Neuron (in vitro differentiated cells): ENCODE data around the gene SEPTIN12.
"Not testable (repeated sequence)": the region's sequence is repeated elsewhere in the genome, so short reads cannot be mapped to it uniquely, and the experiment has no call there.

Experiments
- H2AFZ ChIP-seq: one replicate; pipeline ENCODE4 v1.6.1; 2013; ENCODE audit warnings: low read depth, mild to moderate bottlenecking, inconsistent platforms, low read length, moderate library complexity
- H3K27me3 ChIP-seq: one replicate; pipeline ENCODE4 v1.6.1; 2013; ENCODE audit warnings: low read length; ENCODE audit not compliant: insufficient read depth
- H3K36me3 ChIP-seq: one replicate; pipeline ENCODE4 v1.6.1; 2013; ENCODE audit warnings: low read length; ENCODE audit not compliant: insufficient read depth
- H3K4me1 ChIP-seq: one replicate; pipeline ENCODE4 v1.6.1; 2013; ENCODE audit warnings: low read length; ENCODE audit not compliant: insufficient read depth
- H3K4me3 ChIP-seq: 2 replicates; pipeline ENCODE4 v1.5.1; 2013; ENCODE audit warnings: mild to moderate bottlenecking, low read length, moderate library complexity
- H3K9me3 ChIP-seq: one replicate; pipeline ENCODE4 v1.6.1; 2013; ENCODE audit warnings: low read length

Gene SEPTIN12

DNA sequence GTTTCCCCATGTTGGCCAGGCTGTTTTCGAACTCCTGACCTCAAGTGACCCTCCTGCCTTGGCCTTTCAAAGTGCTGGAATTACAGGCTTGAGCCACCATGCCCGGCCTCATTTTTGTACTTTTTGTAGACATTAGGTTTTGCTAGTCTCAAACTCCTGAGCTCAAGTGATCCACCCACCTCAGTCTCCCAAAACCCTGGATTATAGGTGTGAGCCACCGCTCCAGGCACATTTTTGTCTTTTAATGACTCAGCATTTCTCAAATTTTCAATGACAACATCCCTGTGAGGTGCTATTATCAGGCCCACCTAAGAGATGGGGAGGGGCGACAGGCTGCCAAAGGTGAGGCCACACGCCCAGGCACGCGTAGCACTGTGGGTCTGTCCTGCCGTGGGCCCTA lies 1.1 kb downstream of the SEPTIN12 start:
- no peaks in the 10 kb centered on the region for H3K36me3 ChIP-seq

GRCh38 chr16:4785758-4786433 lies 2.2 kb downstream of the SEPTIN12 start:
- Histone ChIP-seq H3K36me3 (no peaks in the 10 kb centered on the region), H3K9me3 (no peaks in the 10 kb centered on the region), H3K27me3 (no peaks in the 10 kb centered on the region), H3K4me3 (no peak overlapping the region), H3K4me1 (no peaks in the 10 kb centered on the region), H2AFZ (no peak overlapping the region)

More for the DNA sequence above, 1.1 kb downstream of the SEPTIN12 start:
- Histone ChIP-seq H3K4me3 (no peak overlapping the region), H3K27me3 (no peaks in the 10 kb centered on the region), H3K4me1 (no peaks in the 10 kb centered on the region), H2AFZ (no peak overlapping the region), H3K9me3 (no peaks in the 10 kb centered on the region)

GRCh38 chr16:4784444-4784987 lies 3.6 kb downstream of the SEPTIN12 start:
- not testable (repeated sequence) for H3K9me3 ChIP-seq, H3K4me1 ChIP-seq, H2AFZ ChIP-seq, H3K27me3 ChIP-seq, H3K36me3 ChIP-seq, H3K4me3 ChIP-seq

GRCh38 chr16:4783951-4784336 lies 4.2 kb downstream of the SEPTIN12 start:
- H3K36me3 ChIP-seq: no peaks in the 10 kb centered on the region
- H3K9me3 ChIP-seq: no peaks in the 10 kb centered on the region
- no peaks in the 10 kb centered on the region for H3K4me1 ChIP-seq
- no peak overlapping the region for H3K4me3 ChIP-seq
- H3K27me3 ChIP-seq: no peaks in the 10 kb centered on the region
- H2AFZ ChIP-seq: no peak overlapping the region

DNA sequence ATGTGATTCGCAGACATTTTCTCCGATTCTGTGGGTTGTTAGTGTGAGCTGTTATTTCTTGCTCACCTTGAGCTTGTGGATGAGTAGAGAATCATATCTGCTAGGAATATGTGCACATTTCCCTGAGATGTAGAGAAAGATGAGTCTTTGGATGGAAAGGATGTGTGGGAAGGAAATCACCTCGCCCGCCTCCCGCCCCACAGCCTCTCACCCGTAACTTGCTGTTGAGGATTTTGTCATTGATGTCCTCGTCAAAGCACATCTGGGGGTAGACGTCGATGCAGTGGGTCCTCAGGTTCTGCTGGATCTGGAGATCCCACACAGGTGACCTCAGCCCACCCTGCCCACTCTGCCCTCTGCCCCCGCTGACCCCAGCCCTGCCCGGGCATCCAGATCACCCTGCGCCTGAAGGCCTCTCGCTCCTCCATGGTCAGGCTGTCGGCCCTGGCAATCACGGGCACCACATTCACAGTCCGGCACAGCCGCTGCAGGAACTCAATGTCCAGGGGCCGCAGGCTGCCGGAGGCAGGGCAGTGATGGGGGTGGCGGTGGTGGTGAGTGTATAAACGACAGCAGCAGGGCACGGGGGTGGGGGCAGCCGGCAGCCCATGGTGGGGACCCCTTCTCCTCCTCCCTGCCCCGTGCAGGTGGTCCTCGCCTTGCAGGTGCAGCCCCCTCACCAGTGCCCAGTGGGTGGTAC lies 4.7 kb downstream of the SEPTIN12 start:
- Histone ChIP-seq H3K4me1 (no peaks in the 10 kb centered on the region), H3K36me3 (no peaks in the 10 kb centered on the region)

GRCh38 chr16:4780235-4780634 lies 7.9 kb downstream of the SEPTIN12 start:
- Histone ChIP-seq H3K4me3 (no peak overlapping the region), H2AFZ (no peak overlapping the region), H3K4me1 (no peaks in the 10 kb centered on the region), H3K27me3 (no peaks in the 10 kb centered on the region), H3K36me3 (no peaks in the 10 kb centered on the region), H3K9me3 (peaks cover 1% of the 10 kb centered on the region)

More for the DNA sequence above, 4.7 kb downstream of the SEPTIN12 start:
- Histone ChIP-seq H3K4me3 (no peak overlapping the region), H3K27me3 (no peaks in the 10 kb centered on the region), H2AFZ (no peak overlapping the region), H3K9me3 (no peaks in the 10 kb centered on the region)

- Histone ChIP-seq H2AFZ (no peak overlapping the region), H3K4me3 (no peak overlapping the region), H3K4me1 (no peaks in the 10 kb centered on the region), H3K27me3 (no peaks in the 10 kb centered on the region), H3K9me3 (peaks cover 5% of the 10 kb centered on the region), H3K36me3 (no peaks in the 10 kb centered on the region)
These were observed 10.1 kb downstream of the SEPTIN12 start for GRCh38 chr16:4778050-4778392.

DNA sequence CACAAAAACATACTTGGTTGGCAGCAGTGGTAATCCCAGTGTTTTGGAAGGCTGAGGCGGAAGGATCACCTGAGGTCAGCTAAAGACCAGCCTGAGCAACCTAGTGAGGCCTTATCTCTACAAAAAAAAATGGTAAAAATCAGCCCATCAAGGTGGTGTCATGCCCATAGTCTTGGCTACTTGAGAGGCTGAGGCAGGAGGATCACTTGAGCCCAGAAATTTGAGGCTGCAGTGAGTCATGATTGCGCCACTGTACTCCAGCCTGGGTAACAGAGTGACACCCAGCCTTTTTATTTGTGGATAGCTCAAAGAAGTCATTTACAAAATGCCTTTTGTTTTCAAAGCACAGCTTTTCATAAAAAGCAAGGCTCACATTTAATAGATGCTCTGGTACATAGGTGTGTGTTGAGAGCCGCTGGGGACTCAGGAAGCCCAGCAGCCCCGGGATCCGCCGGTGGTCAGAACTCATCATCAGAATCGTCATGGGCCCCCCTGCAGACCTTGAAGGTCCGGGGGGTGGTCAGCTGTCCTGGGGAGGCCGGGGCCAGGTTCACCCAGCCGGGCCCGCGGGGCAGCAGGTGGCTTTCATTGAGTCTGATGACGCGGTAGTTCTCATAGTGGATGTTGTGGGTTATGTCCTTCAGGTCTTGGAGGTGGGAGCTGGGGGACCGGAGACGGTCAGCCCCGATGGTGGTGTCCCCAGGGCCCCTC lies 10.7 kb downstream of the SEPTIN12 start:
- H3K4me1 ChIP-seq: no peaks in the 10 kb centered on the region

GRCh38 chr16:4776141-4776705 lies 11.9 kb downstream of the SEPTIN12 start:
- H3K9me3 ChIP-seq: peaks cover 5% of the 10 kb centered on the region
- H3K4me1 ChIP-seq: no peaks in the 10 kb centered on the region
- H3K4me3 ChIP-seq: no peak overlapping the region
- no peaks in the 10 kb centered on the region for H3K27me3 ChIP-seq
- no peaks in the 10 kb centered on the region for H3K36me3 ChIP-seq
- no peak overlapping the region for H2AFZ ChIP-seq

More for the DNA sequence above, 10.7 kb downstream of the SEPTIN12 start:
- H3K4me3 ChIP-seq: no peak overlapping the region
- H2AFZ ChIP-seq: no peak overlapping the region
- H3K9me3 ChIP-seq: peaks cover 5% of the 10 kb centered on the region
- H3K36me3 ChIP-seq: no peaks in the 10 kb centered on the region
- H3K27me3 ChIP-seq: no peaks in the 10 kb centered on the region

DNA sequence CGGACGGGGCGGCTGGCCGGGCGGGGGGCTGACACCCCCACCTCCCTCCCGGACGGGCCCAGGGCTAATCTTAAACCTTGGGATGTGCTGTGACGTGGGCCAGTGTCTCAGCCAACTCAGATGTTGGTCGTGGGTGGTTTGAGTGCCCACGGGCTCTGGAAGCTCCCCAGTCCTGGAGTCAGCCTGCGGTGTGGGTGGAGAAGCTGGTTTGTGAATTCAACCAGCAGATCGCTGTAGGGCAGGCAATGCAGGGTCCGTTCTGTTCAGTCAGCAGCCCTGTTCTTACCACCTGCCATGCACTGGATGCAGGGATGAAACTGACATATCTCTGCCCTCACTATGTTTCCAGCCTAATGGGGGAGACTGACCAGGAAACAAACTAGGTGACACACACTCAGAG lies 13.1 kb downstream of the SEPTIN12 start:
- no peak overlapping the region for H2AFZ ChIP-seq
- H3K36me3 ChIP-seq: no peaks in the 10 kb centered on the region
- H3K9me3 ChIP-seq: peaks cover 5% of the 10 kb centered on the region
- H3K4me1 ChIP-seq: no peaks in the 10 kb centered on the region
- H3K4me3 ChIP-seq: no peak overlapping the region
- no peaks in the 10 kb centered on the region for H3K27me3 ChIP-seq

DNA sequence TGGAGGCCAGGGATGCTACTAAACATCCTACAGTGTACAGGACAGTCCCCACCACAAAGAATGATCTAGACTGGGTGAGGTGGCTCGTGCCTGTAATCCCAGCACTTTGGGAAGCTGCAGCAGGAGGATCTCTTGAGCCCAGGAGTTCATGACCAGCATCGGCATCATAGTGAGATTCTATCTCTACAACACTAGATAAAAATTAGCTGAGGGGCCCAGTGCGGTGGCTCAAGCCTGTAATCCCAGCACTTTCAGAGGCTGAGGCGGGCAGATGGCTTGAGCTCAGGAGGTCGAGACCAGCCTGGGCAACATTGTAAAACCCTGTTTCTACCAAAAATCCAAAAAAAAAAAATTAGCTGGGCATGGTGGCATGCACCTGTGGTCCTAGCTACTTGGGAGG lies 15.8 kb downstream of the SEPTIN12 start:
- peaks cover 4% of the 10 kb centered on the region for H3K4me1 ChIP-seq
- H2AFZ ChIP-seq: no peak overlapping the region
- H3K4me3 ChIP-seq: no peak overlapping the region
- peaks cover 5% of the 10 kb centered on the region for H3K9me3 ChIP-seq
- H3K36me3 ChIP-seq: no peaks in the 10 kb centered on the region
- H3K27me3 ChIP-seq: no peaks in the 10 kb centered on the region

DNA sequence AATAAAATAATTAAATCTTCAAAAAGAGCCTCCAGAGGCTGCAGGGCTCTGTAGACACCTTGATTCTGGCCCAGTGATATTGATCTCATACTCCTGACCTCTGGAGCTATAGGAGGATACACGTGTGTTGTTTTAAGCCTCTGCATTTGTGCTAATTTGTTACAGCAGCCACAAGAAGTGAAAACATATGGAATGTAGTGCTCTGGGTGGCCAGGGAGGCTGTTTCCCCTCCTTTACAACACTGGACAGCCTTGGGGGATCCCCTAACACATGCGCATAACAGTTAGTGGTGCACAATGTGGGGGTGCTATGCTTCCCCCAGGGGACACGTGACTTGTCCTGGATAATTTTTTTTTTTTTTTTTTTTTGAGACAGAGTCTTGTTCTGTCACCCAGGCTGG lies 16.5 kb downstream of the SEPTIN12 start:
- Histone ChIP-seq H3K4me3 (no peak overlapping the region), H3K4me1 (peaks cover 4% of the 10 kb centered on the region), H3K36me3 (no peaks in the 10 kb centered on the region), H2AFZ (no peak overlapping the region), H3K9me3 (peaks cover 5% of the 10 kb centered on the region), H3K27me3 (no peaks in the 10 kb centered on the region)

DNA sequence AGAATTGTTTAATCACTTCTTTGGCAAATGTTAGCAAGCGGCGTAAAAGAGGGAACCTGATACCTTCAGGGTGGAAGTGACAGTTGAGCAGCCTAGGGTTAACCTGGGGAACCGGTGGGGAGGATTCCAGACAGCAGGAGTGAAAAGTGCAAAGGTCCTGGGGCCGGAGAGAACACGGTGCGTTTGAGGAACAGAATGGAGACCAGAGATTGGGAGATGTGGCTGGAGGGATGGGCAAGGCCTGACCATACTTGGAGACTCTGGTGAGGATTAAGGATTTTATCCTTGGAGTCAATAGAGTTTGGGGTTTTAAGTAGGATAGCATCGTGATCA lies 18.9 kb downstream of the SEPTIN12 start:
- no peaks in the 10 kb centered on the region for H3K9me3 ChIP-seq

More for the DNA sequence above, 18.9 kb downstream of the SEPTIN12 start:
- Histone ChIP-seq H3K4me1 (peaks cover 14% of the 10 kb centered on the region), H3K36me3 (peaks cover 8% of the 10 kb centered on the region), H2AFZ (peak overlapping the region; percentile 50), H3K4me3 (peak overlapping the region; percentile 33), H3K27me3 (no peaks in the 10 kb centered on the region)
